CD14-positive monocyte (primary cell): ENCODE data around the gene FOXP1. TPM values are rescaled to one million over a fixed set of nuclear protein-coding genes. Genes with fewer than 3 reads are reported as not detected.

Experiments
- DNase-seq, 3 donors: peaks; one replicate each; pipeline ENCODE4 v3.0.0-alpha.2; 2011 to 2022
- H2AFZ ChIP-seq: 2 replicates; pipeline ENCODE4 v1.6.0; 2012; ENCODE audit warnings: mild to moderate bottlenecking, low read depth, low read length, inconsistent platforms; ENCODE audit not compliant: insufficient read depth, poor library complexity, severe bottlenecking
- H3K27ac ChIP-seq, 2 donors: 1 replicate in 1 of 2; 2 replicates in 1 of 2; pipeline ENCODE4 v1.5.1; 2012 to 2013; ENCODE audit warnings: low read length in 2 of 2, control low read depth in 1 of 2, inconsistent platforms in 1 of 2, low read depth in 1 of 2, mild to moderate bottlenecking in 1 of 2
- H3K27me3 ChIP-seq, 2 donors: one replicate each; pipeline versions ENCODE4 v1.6.0 to v1.6.1; 2011 to 2013; ENCODE audit warnings: low read length in 2 of 2; ENCODE audit not compliant: control insufficient read depth in 2 of 2, insufficient read depth in 2 of 2
- H3K36me3 ChIP-seq, 2 donors: replicated peaks in 1 of 2; 1 replicate in 1 of 2; 2 replicates in 1 of 2; pipeline versions ENCODE4 v1.5.1 to v1.6.1; 2012 to 2013; ENCODE audit warnings: low read length in 2 of 2, control low read depth in 1 of 2, inconsistent platforms in 1 of 2, mild to moderate bottlenecking in 1 of 2; ENCODE audit not compliant: insufficient read depth in 2 of 2, control insufficient read depth in 1 of 2
- H3K4me1 ChIP-seq, 2 donors: 1 replicate in 1 of 2; 2 replicates in 1 of 2; pipeline versions ENCODE4 v1.5.1 to v1.6.1; 2012 to 2013; ENCODE audit warnings: low read length in 2 of 2, control low read depth in 1 of 2, inconsistent platforms in 1 of 2, mild to moderate bottlenecking in 1 of 2, moderate library complexity in 1 of 2; ENCODE audit not compliant: insufficient read depth in 2 of 2, control insufficient read depth in 1 of 2
- H3K4me2 ChIP-seq: replicated peaks from 2 replicates; pipeline ENCODE3; 2012; ENCODE audit warnings: low read length, moderate library complexity, mild to moderate bottlenecking; ENCODE audit not compliant: poor library complexity, severe bottlenecking; ENCODE audit errors: extremely low read depth
- H3K4me3 ChIP-seq, 3 experiments: fragments of 200-600 bp in 1 of 3; sonication (generic) in 1 of 3; replicated peaks in 1 of 3; 1 replicate in 2 of 3; 2 replicates in 1 of 3; pipeline ENCODE4 v1.5.1; 2011 to 2013; ENCODE audit warnings: low read length in 3 of 3, mild to moderate bottlenecking in 3 of 3, control low read depth in 2 of 3, low read depth in 2 of 3, inconsistent platforms in 1 of 3, moderate library complexity in 1 of 3
- H3K79me2 ChIP-seq: 2 replicates; pipeline ENCODE4 v1.6.0; 2012; ENCODE audit warnings: mild to moderate bottlenecking, control low read depth, inconsistent platforms, low read length, moderate library complexity; ENCODE audit not compliant: insufficient read depth
- H3K9ac ChIP-seq: 2 replicates; pipeline ENCODE4 v1.6.0; 2017; ENCODE audit warnings: low read length, mild to moderate bottlenecking; ENCODE audit not compliant: insufficient read depth, poor library complexity, severe bottlenecking
- H3K9me3 ChIP-seq, 2 donors: replicated peaks in 1 of 2; 1 replicate in 1 of 2; 2 replicates in 1 of 2; pipeline versions ENCODE4 v1.5.1 to v1.6.1; 2012 to 2013; ENCODE audit warnings: low read length in 2 of 2, control low read depth in 1 of 2; ENCODE audit not compliant: control insufficient read depth in 1 of 2, insufficient read depth in 1 of 2
- H4K20me1 ChIP-seq: 2 replicates; pipeline ENCODE4 v1.6.0; 2012; ENCODE audit warnings: mild to moderate bottlenecking, low read length, control low read depth, moderate library complexity; ENCODE audit not compliant: insufficient read depth
- H3K27ac Mint-ChIP-seq, 7 donors: one replicate each; pipeline ENCODE4 v1.8.0; 2020; ENCODE audit warnings: mild to moderate bottlenecking in 7 of 7, mixed read lengths in 7 of 7, moderate library complexity in 6 of 7, inconsistent platforms in 2 of 7
- H3K27me3 Mint-ChIP-seq, 3 donors: one replicate each; pipeline ENCODE4 v1.8.0; 2021 to 2022; ENCODE audit warnings: low read depth in 3 of 3, mild to moderate bottlenecking in 3 of 3, mixed read lengths in 3 of 3, moderate library complexity in 3 of 3, inconsistent platforms in 1 of 3
- H3K36me3 Mint-ChIP-seq, 2 donors: one replicate each; pipeline ENCODE4 v1.8.0; 2020; ENCODE audit warnings: mixed read lengths in 2 of 2, inconsistent platforms in 1 of 2, mild to moderate bottlenecking in 1 of 2
- H3K4me1 Mint-ChIP-seq: one replicate; pipeline ENCODE4 v1.8.0; 2020; ENCODE audit warnings: mild to moderate bottlenecking, mixed read lengths
- H3K4me3 Mint-ChIP-seq, 2 donors: one replicate each; pipeline ENCODE4 v1.8.0; 2020; ENCODE audit warnings: mild to moderate bottlenecking in 2 of 2, mixed read lengths in 2 of 2, moderate library complexity in 1 of 2
- H3K9me3 Mint-ChIP-seq, 7 donors: one replicate each; pipeline ENCODE4 v1.8.0; 2020 to 2022; ENCODE audit warnings: mixed read lengths in 7 of 7, mild to moderate bottlenecking in 6 of 7, moderate library complexity in 6 of 7, inconsistent platforms in 2 of 7
- CTCF ChIP-seq: fragments of 200-600 bp; IDR thresholded peaks from one replicate; pipeline ENCODE4 v1.8.0; 2022; ENCODE audit warnings: antibody characterized with exemption, mild to moderate bottlenecking
- WGBS: methylation state at CpG from one replicate; pipeline ENCODE4 v1.1.5; 2013; ENCODE audit warnings: missing lambda C conversion rate; ENCODE audit not compliant: insufficient coverage; 5-methylcytosine and 5-hydroxymethylcytosine counted together
- intact Hi-C, 2 donors: fragments of 100-400 bp; cut with micrococcal nuclease; formaldehyde crosslinking; loops; one replicate each; pipeline versions ENCODE4 v1.15.0 to v1.15.1; 2023
- polyA plus RNA-seq, 3 donors: library from polyadenylated mRNA; depleted of rRNA in 1 of 3; unstranded in 2 of 3; stranded (reverse) in 1 of 3; fragments of 300-500 nt in 2 of 3; fragments of >200 nt in 1 of 3; fragmentation: Illumina TruSeq in 2 of 3; gene quantifications; 1 replicate in 2 of 3; 2 replicates in 1 of 3; pipeline ENCODE4 v1.2.3, GENCODE V29; 2012 to 2021

Gene FOXP1
- polyA plus RNA-seq, 3 donors, result 25.7 to 42.6 (median 27.8) TPM

- no peak overlapping the region for H2AFZ ChIP-seq
- Mint-ChIP-seq H3K27ac (no peak overlapping the region), H3K36me3 (peaks cover 19 to 25% of the 10 kb centered on the region in 2 donors), H3K27me3 (peaks cover 0 to 4% (median 0%) of the 10 kb centered on the region in 3 donors), H3K9me3 (no peaks in the 10 kb centered on the region), H3K4me1 (peaks cover 40% of the 10 kb centered on the region), H3K4me3 (no peak overlapping the region)
- WGBS, result 17% methylated on average over 2 of the region's 3 CpGs
- H4K20me1 ChIP-seq, result peaks cover 84% of the 10 kb centered on the region
- H3K9me3 ChIP-seq, result no peaks in the 10 kb centered on the region
- H3K27ac ChIP-seq, result no peak overlapping the region
- H3K9ac ChIP-seq, result no peak overlapping the region
- no peak for DNase-seq
- H3K27me3 ChIP-seq, result no peaks in the 10 kb centered on the region
- H3K36me3 ChIP-seq, result peaks cover 0 to 14% of the 10 kb centered on the region in 2 donors
- H3K4me2 ChIP-seq, result no peak overlapping the region
- TF ChIP-seq CTCF, result no peak
- H3K4me1 ChIP-seq, result peaks cover 12 to 13% of the 10 kb centered on the region in 2 donors
- intact Hi-C loops, result loop anchor here in 1 of 2 donors (10.0 kb wide), 1 partner anchor 275 kb away; the partner anchor contains the start of gene FOXP1
- H3K4me3 ChIP-seq, result no peak overlapping the region
- peaks cover 45% of the 10 kb centered on the region for H3K79me2 ChIP-seq
These were observed 274.2 kb downstream of the FOXP1 start for GRCh38 chr3:71309342-71309741.

- DNase-seq, result no peak
- no CpG with 5 or more reads among the region's 4 CpGs for WGBS
These were observed 274.7 kb downstream of the FOXP1 start for GRCh38 chr3:71308836-71309235.

More at GRCh38 chr3:71308836-71309235, 274.7 kb downstream of the FOXP1 start:
- Histone ChIP-seq H3K36me3 (peaks cover 0 to 14% of the 10 kb centered on the region in 2 donors), H3K27me3 (no peaks in the 10 kb centered on the region), H3K79me2 (peaks cover 45% of the 10 kb centered on the region), H4K20me1 (peaks cover 87% of the 10 kb centered on the region), H3K4me2 (no peak overlapping the region), H3K9ac (no peak overlapping the region), H3K9me3 (no peaks in the 10 kb centered on the region), H3K4me1 (peaks cover 12 to 13% of the 10 kb centered on the region in 2 donors), H2AFZ (no peak overlapping the region), H3K4me3 (no peak overlapping the region), H3K27ac (no peak overlapping the region)
- peaks cover 0 to 4% (median 0%) of the 10 kb centered on the region in 3 donors for H3K27me3 Mint-ChIP-seq
- no peak overlapping the region for H3K4me3 Mint-ChIP-seq
- peaks cover 45% of the 10 kb centered on the region for H3K4me1 Mint-ChIP-seq
- peaks cover 19 to 25% of the 10 kb centered on the region in 2 donors for H3K36me3 Mint-ChIP-seq
- TF ChIP-seq CTCF, result no peak
- no peak overlapping the region for H3K27ac Mint-ChIP-seq
- intact Hi-C loops, result loop anchor here in 1 of 2 donors (10.0 kb wide), 1 partner anchor 276 kb away; the partner anchor contains the start of gene FOXP1
- no peaks in the 10 kb centered on the region for H3K9me3 Mint-ChIP-seq
